K562 (cell line): ENCODE data around the gene ANKLE1. TPM values are rescaled to one million over a fixed set of nuclear protein-coding genes. Genes with fewer than 3 reads are reported as not detected.
A peak's percentile ranks its signal among the peaks of the same experiment; 100 is the strongest.

Experiments
- EGR1 ChIP-seq: fragments of 450-650 bp; conservative IDR thresholded peaks from 2 replicates; pipeline ENCODE4 v1.6.1; 2017; ENCODE audit warnings: mild to moderate bottlenecking
- MGA ChIP-seq: fragments of 450-650 bp; IDR thresholded peaks from 2 replicates; pipeline ENCODE4 v1.6.1; 2016; ENCODE audit warnings: mild to moderate bottlenecking, moderate library complexity
- PHF20 ChIP-seq: fragments of 450-650 bp; IDR thresholded peaks from 2 replicates; pipeline ENCODE4 v1.6.1; 2018; ENCODE audit not compliant: partially characterized antibody
- U2AF1 ChIP-seq: fragments of 200-400 bp; formaldehyde crosslinking; optimal IDR thresholded peaks from 2 replicates; pipeline ENCODE3; 2017; ENCODE audit warnings: mild to moderate bottlenecking, low read depth, low read length, moderate library complexity
- ZFP30 ChIP-seq: fragments of 250-450 bp; sonication (Bioruptor Pico); IDR thresholded peaks from 2 replicates; pipeline ENCODE4 v1.8.0; 2022; ENCODE audit warnings: moderate library complexity, mild to moderate bottlenecking, inconsistent platforms, borderline replicate concordance
- ZNF395 ChIP-seq: fragments of 200-800 bp; sonication (Bioruptor generic); IDR thresholded peaks from 2 replicates; pipeline ENCODE4 v1.6.1; 2017; ENCODE audit warnings: missing genetic modification characterization, missing compliant biosample characterization
- polyA plus RNA-seq, 8 experiments: library from polyadenylated mRNA; depleted of rRNA in 4 of 8; stranded (reverse) in 5 of 8; unstranded in 3 of 8; fragments of >200 nt; fragmentation: Nextera tagmentation in 2 of 8; fragmentation: Illumina TruSeq in 1 of 8; extraction: Ambion mirVana in 2 of 8; extraction: Trizol in 1 of 8; gene quantifications; 2 replicates each; pipeline versions ENCODE4 v1.2.1 to v1.2.3, GENCODE V29; 2011 to 2014; ENCODE audit warnings: inconsistent platforms in 1 of 8, missing spikeins in 1 of 8
- total RNA-seq, 7 experiments: library from RNA; depleted of rRNA in 6 of 7; stranded (reverse); fragments of >200 nt in 6 of 7; fragmentation: Illumina TruSeq in 2 of 7; extraction: Trizol in 2 of 7; gene quantifications; 2 replicates each; pipeline versions ENCODE4 v1.2.1 to v1.2.3, GENCODE V29; 2011 to 2021; ENCODE audit warnings: low replicate concordance in 1 of 7
- TF ChIP-seq, protein P1 (sequence below): sonication (generic); formaldehyde crosslinking; IDR thresholded peaks from 2 replicates; pipeline ENCODE4 v1.9.0; 2022; ENCODE audit warnings: mild to moderate bottlenecking, missing genetic modification reagents
- TF ChIP-seq, protein P2 (sequence below), 2 experiments: fragments of 150-350 bp in 1 of 2; IDR thresholded peaks; 2 replicates each; pipeline ENCODE4 v1.6.1; 2012 to 2016; ENCODE audit warnings: low read depth in 2 of 2, low read length in 2 of 2, mild to moderate bottlenecking in 1 of 2, moderate library complexity in 1 of 2

The ANKLE1 gene
- total and polyA plus RNA-seq, 9 of the 15 experiments (the other 6 are each of a cell fraction or from before 2014, with no cell fraction given), result 0.63 to 9.2 (median 2.9) TPM

DNA sequence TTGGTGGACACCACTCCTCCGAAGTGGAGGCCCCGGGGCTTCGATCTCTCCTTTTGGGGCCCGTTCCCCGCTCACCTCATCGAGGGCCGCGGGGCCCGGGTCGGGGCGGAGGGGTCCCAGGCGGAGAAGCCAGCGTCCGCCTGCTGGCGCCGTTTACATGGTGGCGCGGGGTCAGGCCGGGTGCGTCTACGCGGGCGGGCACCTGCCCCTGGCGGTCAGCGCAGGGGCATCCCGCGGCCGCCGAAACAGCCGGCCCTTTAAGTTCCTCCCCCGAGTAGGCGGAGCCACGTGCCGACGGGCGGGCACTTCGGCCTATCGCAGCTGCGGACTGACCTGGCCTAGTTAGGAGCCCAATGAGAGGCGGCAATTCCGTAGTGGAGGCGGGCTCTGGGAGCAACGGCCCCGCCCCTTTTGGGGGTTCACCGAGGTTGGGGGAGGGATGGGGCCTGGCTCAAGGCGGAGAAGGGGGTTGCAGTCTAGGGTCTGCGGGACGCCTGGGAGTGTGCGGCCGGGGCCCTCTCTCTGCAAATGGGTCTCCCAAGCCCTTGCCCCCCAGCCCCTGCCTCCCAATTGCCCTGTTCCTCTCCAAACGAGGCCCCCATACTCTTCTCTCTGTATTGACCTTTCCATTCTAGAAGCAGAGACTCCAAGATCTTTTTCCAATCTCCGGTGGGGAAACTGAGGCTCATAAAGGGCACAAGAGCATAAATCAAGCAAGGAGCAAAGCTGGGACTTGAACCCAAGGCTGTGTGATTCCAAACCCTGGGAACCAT lies 21.7 kb downstream of the ANKLE1 start, which contains the start of gene ABHD8 (continued):
- peak; percentile 42; the same call in 1 of the 2 replicates for TF ChIP-seq ZNF395
- no peak for TF ChIP-seq ZFP30
- TF ChIP-seq, protein P1, sequence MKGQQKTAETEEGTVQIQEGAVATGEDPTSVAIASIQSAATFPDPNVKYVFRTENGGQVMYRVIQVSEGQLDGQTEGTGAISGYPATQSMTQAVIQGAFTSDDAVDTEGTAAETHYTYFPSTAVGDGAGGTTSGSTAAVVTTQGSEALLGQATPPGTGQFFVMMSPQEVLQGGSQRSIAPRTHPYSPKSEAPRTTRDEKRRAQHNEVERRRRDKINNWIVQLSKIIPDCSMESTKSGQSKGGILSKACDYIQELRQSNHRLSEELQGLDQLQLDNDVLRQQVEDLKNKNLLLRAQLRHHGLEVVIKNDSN (CRISPR knock-in tag), result peak; percentile 81
- TF ChIP-seq EGR1, result peak; percentile 82
- TF ChIP-seq, protein P2, sequence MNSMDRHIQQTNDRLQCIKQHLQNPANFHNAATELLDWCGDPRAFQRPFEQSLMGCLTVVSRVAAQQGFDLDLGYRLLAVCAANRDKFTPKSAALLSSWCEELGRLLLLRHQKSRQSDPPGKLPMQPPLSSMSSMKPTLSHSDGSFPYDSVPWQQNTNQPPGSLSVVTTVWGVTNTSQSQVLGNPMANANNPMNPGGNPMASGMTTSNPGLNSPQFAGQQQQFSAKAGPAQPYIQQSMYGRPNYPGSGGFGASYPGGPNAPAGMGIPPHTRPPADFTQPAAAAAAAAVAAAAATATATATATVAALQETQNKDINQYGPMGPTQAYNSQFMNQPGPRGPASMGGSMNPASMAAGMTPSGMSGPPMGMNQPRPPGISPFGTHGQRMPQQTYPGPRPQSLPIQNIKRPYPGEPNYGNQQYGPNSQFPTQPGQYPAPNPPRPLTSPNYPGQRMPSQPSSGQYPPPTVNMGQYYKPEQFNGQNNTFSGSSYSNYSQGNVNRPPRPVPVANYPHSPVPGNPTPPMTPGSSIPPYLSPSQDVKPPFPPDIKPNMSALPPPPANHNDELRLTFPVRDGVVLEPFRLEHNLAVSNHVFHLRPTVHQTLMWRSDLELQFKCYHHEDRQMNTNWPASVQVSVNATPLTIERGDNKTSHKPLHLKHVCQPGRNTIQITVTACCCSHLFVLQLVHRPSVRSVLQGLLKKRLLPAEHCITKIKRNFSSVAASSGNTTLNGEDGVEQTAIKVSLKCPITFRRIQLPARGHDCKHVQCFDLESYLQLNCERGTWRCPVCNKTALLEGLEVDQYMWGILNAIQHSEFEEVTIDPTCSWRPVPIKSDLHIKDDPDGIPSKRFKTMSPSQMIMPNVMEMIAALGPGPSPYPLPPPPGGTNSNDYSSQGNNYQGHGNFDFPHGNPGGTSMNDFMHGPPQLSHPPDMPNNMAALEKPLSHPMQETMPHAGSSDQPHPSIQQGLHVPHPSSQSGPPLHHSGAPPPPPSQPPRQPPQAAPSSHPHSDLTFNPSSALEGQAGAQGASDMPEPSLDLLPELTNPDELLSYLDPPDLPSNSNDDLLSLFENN (IDR thresholded peaks at IDR 0.05; ENCODE audit: low read depth in 2 of 2, low read length in 2 of 2), result peak in 1 of 2 experiments; percentile 37; a peak in 1 of 4 replicates
- peak; percentile 51 for TF ChIP-seq U2AF1
- TF ChIP-seq PHF20, result peak; percentile 37
- TF ChIP-seq MGA, result peak; percentile 40; the same call in 1 of the 2 replicates
